Calu3 (cell line): Measurements from ENCODE around the gene DHRS7B. TPM values are rescaled to one million over a fixed set of nuclear protein-coding genes. Genes with fewer than 3 reads are reported as not detected.

Experiments
- BruUV-seq: library from RNA; stranded (reverse); fragments of 400-500 nt; replicated peaks from 2 replicates; lab custom pipeline; 2021; lab: Mats Ljungman, UMichigan
- CTCF ChIA-PET: fragments of 300-600 bp; sonication (Branson Sonifier 250); formaldehyde crosslinking; loops from one replicate; lab custom pipeline; 2022; ENCODE audit warnings: antibody characterized with exemption; lab: Charles Lee
- DNase-seq: peaks from one replicate; pipeline ENCODE4 v3.0.0; 2022
- H3K27ac Mint-ChIP-seq: one replicate; pipeline ENCODE4 v1.8.0; 2022; ENCODE audit warnings: mixed read lengths; ENCODE audit not compliant: unreplicated experiment
- H3K27me3 Mint-ChIP-seq: one replicate; pipeline ENCODE4 v1.8.0; 2022; ENCODE audit warnings: mixed read lengths; ENCODE audit not compliant: unreplicated experiment
- H3K36me3 Mint-ChIP-seq: one replicate; pipeline ENCODE4 v1.8.0; 2022; ENCODE audit warnings: mild to moderate bottlenecking, moderate library complexity, mixed read lengths; ENCODE audit not compliant: insufficient read depth, unreplicated experiment
- H3K4me1 Mint-ChIP-seq: one replicate; pipeline ENCODE4 v1.8.0; 2022; ENCODE audit warnings: mild to moderate bottlenecking, low read depth, mixed read lengths; ENCODE audit not compliant: unreplicated experiment
- H3K4me3 Mint-ChIP-seq: one replicate; pipeline ENCODE4 v1.8.0; 2022; ENCODE audit warnings: mild to moderate bottlenecking, low read depth, moderate library complexity, mixed read lengths; ENCODE audit not compliant: unreplicated experiment
- H3K9me3 Mint-ChIP-seq: one replicate; pipeline ENCODE4 v1.8.0; 2022; ENCODE audit warnings: low read depth, mixed read lengths; ENCODE audit not compliant: unreplicated experiment
- CTCF ChIP-seq: fragments of 200-600 bp; IDR thresholded peaks from one replicate; pipeline ENCODE4 v1.8.0; 2022; ENCODE audit warnings: antibody characterized with exemption; ENCODE audit not compliant: unreplicated experiment
- intact Hi-C: fragments of 100-400 bp; cut with micrococcal nuclease; formaldehyde crosslinking; loops from one replicate; pipeline ENCODE4 v1.10.0; 2022; ENCODE audit not compliant: unreplicated experiment
- total RNA-seq: library from RNA; stranded (reverse); gene quantifications from 2 replicates; pipeline ENCODE4 v1.2.3, GENCODE V29; 2022

The DHRS7B gene
- total RNA-seq, 1 experiment from 2014 or later = 15.3 TPM

GRCh38 chr17:21177854-21178600 lies 51.3 kb downstream of the DHRS7B start:
- Mint-ChIP-seq H3K4me1 (no peaks in the 10 kb centered on the region), H3K9me3 (no peaks in the 10 kb centered on the region), H3K27ac (no peak overlapping the region), H3K27me3 (no peaks in the 10 kb centered on the region), H3K4me3 (no peak overlapping the region), H3K36me3 (no peaks in the 10 kb centered on the region)
- CTCF ChIA-PET = no interaction called here
- no peak for DNase-seq
- intact Hi-C loops = no loop called here
- BruUV-seq = no TSS peak
- no peak for TF ChIP-seq CTCF

- Mint-ChIP-seq H3K27ac (no peak overlapping the region), H3K4me3 (no peak overlapping the region), H3K9me3 (no peaks in the 10 kb centered on the region), H3K36me3 (no peaks in the 10 kb centered on the region), H3K27me3 (no peaks in the 10 kb centered on the region), H3K4me1 (no peaks in the 10 kb centered on the region)
- no peak for DNase-seq
- TF ChIP-seq CTCF = no peak
- no TSS peak for BruUV-seq
- intact Hi-C loops = no loop called here
- CTCF ChIA-PET = no interaction called here
Measured at GRCh38 chr17:21183468-21183867, 56.7 kb downstream of the DHRS7B start.

- intact Hi-C loops = no loop called here
- H3K4me3 Mint-ChIP-seq = no peak overlapping the region
- H3K4me1 Mint-ChIP-seq = no peaks in the 10 kb centered on the region
- CTCF ChIA-PET = no interaction called here
- no peaks in the 10 kb centered on the region for H3K9me3 Mint-ChIP-seq
- no peaks in the 10 kb centered on the region for H3K36me3 Mint-ChIP-seq
- no peak for DNase-seq
- no peak for TF ChIP-seq CTCF
- H3K27me3 Mint-ChIP-seq = no peaks in the 10 kb centered on the region
- BruUV-seq = no TSS peak
- no peak overlapping the region for H3K27ac Mint-ChIP-seq
Measured at GRCh38 chr17:21184570-21184969, 57.8 kb downstream of the DHRS7B start.

- H3K4me3 Mint-ChIP-seq = no peak overlapping the region
- TF ChIP-seq CTCF = no peak
- no TSS peak for BruUV-seq
- CTCF ChIA-PET = no interaction called here
- H3K36me3 Mint-ChIP-seq = no peaks in the 10 kb centered on the region
- no peaks in the 10 kb centered on the region for H3K9me3 Mint-ChIP-seq
- no peaks in the 10 kb centered on the region for H3K4me1 Mint-ChIP-seq
- no peaks in the 10 kb centered on the region for H3K27me3 Mint-ChIP-seq
- no peak overlapping the region for H3K27ac Mint-ChIP-seq
- DNase-seq = no peak
- intact Hi-C loops = no loop called here
Measured at GRCh38 chr17:21185061-21185460, 58.3 kb downstream of the DHRS7B start.
